Fibroblast of villous mesenchyme (primary cell): ENCODE results near the gene SKA1. TPM values are rescaled to one million over a fixed set of nuclear protein-coding genes. Genes with fewer than 3 reads are reported as not detected.
A peak's percentile ranks its signal among the peaks of the same experiment; 100 is the strongest.

ENCODE experiments used
- DNase-seq: peaks from one replicate; pipeline ENCODE4 v3.0.0-alpha.2; 2010; ENCODE audit warnings: low read depth
- H3K4me3 ChIP-seq: 2 replicates; pipeline ENCODE4 v1.5.1; 2011; ENCODE audit warnings: low read depth, mild to moderate bottlenecking, low read length
- total RNA-seq: library from RNA; depleted of rRNA; stranded (reverse); fragments of >200 nt; gene quantifications from 2 replicates; pipeline ENCODE4 v1.2.3, GENCODE V29; 2012
- TF ChIP-seq, protein P1 (sequence below): IDR thresholded peaks from 2 replicates; pipeline ENCODE4 v1.5.1; 2012; ENCODE audit warnings: low read depth, mild to moderate bottlenecking, low read length; ENCODE audit not compliant: insufficient read depth

Gene SKA1
- total RNA-seq, 1 donor = 13.4 TPM

DNA sequence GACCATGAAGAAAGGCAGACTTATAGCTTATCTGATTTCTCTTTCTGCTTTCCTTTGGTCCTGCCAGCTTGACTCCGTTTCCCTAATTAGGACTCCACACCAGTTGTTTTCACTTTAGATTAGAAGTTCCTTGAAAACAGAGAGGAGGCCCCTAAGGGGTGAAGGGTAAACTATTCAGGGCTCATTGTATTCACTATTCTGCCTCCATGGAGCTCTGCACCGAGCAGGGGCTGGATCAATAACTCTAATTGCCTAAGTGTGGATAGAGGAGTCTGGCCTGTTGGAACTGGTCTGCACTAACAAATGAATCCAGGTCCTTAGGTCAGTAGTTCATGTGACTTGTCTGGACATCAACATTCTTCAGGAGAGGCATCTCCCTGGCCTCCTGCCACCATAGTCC, 36.1 kb upstream of the SKA1 start:
- no peak for DNase-seq
- TF ChIP-seq, protein P1, sequence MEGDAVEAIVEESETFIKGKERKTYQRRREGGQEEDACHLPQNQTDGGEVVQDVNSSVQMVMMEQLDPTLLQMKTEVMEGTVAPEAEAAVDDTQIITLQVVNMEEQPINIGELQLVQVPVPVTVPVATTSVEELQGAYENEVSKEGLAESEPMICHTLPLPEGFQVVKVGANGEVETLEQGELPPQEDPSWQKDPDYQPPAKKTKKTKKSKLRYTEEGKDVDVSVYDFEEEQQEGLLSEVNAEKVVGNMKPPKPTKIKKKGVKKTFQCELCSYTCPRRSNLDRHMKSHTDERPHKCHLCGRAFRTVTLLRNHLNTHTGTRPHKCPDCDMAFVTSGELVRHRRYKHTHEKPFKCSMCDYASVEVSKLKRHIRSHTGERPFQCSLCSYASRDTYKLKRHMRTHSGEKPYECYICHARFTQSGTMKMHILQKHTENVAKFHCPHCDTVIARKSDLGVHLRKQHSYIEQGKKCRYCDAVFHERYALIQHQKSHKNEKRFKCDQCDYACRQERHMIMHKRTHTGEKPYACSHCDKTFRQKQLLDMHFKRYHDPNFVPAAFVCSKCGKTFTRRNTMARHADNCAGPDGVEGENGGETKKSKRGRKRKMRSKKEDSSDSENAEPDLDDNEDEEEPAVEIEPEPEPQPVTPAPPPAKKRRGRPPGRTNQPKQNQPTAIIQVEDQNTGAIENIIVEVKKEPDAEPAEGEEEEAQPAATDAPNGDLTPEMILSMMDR = no peak
- no peak overlapping the region for H3K4me3 ChIP-seq

DNA sequence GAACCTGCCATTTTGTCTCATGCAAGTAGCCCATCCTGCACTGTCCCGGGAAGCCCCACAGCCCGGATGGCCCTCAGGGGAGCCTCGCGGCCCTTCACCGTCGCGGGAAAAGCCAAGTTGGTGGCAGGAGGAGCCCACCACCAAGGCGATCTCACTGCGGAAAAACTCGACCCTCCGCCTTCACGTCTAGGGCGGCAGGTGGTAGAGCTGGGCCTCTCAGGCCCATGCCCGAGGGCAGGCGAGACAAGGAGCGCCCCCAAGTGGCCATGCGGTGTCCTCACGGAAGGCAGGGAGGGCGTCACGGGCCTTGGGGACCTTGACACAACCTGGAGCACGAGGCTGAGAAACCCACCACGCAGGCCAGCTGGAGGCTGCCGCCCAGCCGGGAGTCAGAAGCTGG, 34.8 kb upstream of the SKA1 start:
- TF ChIP-seq, protein P1 = peak; percentile 4
- H3K4me3 ChIP-seq = no peak overlapping the region
- no peak for DNase-seq

DNA sequence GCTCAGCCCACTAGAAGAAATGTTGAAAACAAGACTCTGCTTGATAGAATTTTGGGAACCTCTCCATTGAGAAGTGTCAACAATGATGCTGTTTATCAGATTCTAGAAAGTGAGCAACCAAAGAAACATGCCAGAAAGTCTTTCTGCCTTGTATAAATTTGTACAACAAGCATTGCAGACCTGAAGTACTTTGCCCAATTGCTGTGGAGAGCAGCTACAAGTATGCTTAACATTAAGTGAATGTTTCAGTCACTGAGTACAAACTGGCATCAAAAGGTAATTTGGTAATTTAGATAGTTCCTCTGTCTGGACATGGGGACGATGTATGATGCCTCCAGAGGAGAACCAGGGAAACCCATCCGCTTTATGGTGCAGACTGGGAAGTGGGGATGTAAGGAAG, 33.4 kb upstream of the SKA1 start:
- TF ChIP-seq, protein P1 = no peak
- no peak for DNase-seq
- H3K4me3 ChIP-seq = no peak overlapping the region

DNA sequence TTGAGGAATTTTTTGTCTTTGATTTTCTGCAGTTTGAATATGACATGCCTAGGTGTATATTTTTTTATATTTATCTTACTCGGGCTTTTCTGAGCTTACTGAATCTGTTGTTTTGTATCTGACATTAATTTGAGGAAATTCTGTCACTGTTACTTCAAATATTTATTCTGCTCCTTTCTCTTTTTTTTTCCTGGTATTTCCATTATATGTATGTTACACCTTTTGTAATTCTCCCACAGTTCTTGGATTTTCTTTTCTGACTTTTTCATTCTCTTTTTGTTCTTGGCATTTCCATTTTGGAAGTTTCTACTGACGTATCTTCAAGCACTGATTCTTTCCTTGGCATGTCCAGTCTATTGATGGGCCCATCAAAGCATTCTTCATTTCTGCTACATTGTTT, 24.1 kb upstream of the SKA1 start:
- DNase-seq = no peak
- no peak overlapping the region for H3K4me3 ChIP-seq
- TF ChIP-seq, protein P1 = no peak

DNA sequence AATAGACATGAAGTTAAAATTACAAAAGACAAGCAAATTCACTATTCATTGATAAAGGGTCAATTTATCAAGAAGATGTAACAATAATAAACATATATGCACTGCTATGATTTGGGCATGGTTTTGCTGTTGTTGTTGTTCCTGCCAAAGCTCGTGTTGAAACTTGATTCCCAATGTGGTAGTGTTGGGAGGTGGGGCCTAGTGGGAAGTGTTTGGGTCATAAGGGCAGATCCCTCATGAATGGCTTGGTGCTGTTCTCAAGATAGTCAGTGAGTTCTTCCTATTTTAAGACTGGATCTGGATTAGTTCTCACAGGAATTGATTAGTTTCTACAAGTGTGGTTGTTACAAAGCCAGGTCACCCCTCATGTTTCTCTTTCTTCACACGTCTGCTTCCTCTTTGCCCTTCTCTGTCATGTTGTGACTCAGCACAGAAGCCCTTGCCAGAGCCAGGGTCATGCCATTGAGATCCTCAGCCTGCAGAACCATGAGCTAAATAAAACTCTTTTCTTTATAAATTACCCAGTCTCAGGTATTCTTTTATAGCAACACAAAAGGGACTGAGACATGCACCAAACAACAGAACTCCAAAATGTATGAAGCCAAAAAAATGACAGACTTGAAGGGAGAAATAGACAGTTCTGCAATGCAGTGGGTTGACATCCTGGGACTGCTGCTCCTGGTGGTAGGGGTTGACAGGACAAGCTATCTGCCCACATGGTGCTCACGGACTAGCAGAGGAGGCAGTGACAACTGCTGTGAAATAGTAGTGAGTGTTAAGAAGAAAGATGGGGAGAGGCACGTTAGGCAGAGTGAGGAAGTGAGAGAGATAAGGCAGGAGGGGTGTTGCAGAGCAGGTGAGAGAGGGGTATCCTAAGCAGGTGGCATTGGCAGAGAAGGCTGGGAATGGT, 18.6 kb upstream of the SKA1 start:
- H3K4me3 ChIP-seq = no peak overlapping the region
- no peak for DNase-seq
- TF ChIP-seq, protein P1 = peak; percentile 10

DNA sequence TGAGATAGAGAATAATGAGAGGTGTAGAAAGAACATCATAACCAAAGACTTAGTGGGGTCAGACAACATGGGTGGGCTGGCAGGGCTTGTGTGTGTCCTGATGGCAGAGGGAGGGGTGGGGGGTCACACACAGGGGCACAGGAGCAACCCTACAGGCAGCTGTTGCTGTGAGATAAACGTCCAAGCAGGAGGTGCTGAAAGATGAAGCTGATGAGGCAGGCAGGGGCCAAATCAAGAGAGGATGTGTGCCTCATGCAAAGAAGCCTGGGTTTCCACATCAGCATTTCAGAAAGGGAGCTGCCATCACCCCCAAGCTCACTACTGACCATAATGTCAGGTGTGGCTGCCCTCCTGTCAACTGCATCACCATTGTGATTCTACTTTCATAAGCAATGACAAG, 16.0 kb upstream of the SKA1 start:
- DNase-seq = no peak
- TF ChIP-seq, protein P1 = no peak
- no peak overlapping the region for H3K4me3 ChIP-seq
